A204.1 (cell line): Measurements from ENCODE around the gene ACOT13.
A peak's percentile ranks its signal among the peaks of the same experiment; 100 is the strongest.
"Not testable (repeated sequence)": the region's sequence is repeated elsewhere in the genome, so short reads cannot be mapped to it uniquely, and the experiment has no call there.

Source experiments
- FAIRE-seq: peaks from 2 replicates; lab custom pipeline; 2012; peaks lifted over from hg19 to GRCh38; lab: Jason Lieb, UNC

Gene ACOT13

DNA sequence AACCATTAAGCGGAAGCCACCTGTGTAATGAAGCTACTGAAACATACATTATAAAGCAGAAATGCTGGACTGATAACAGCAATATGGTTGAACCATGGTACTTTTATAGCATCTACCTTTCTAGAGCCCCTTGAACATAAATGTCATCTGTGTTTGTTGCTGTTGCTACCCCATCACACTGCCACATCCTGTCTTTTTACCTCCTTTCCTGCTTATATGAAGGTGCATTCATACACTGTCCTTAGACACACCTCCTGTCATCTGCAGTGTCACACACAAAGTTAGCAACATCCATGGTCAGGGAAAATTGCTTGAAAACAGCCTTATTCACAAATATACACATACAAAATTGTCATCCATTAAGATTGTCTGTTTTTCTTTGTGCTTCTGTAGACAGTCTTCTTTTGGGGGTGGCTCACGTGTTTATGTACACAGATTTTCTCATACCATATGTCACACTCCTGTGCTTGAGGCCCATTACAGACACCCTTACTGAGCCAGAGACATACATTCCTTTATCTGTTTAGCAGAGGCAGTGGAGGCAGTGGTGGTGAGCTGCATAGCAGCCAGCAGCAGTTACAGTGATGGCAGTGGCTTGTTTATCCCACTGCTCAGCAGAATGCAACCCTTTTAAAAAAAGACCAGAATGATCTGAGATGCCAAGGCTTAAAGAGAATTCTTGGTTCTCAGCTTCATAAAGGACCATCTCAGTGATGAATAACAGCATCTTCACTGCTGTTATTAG lies 26.1 kb downstream of the ACOT13 start:
- no peak for FAIRE-seq

DNA sequence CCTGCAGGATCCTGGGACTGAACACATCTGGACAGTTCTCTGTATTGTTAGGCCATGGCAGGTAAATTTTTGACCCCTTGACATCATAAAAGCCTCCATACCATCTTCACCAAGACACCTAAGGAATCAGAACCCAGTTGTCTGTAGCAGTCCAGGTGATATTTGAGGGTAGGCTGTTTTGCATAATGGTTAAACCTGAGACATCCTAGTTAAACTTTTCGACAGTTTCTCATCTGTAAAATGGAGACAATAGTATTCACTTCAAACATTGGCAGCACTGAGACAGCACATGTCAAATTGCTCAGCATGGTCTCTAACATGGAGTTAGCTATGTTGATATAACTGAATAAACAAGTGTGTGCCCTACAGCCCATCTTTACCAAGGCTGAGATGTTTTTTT lies 27.3 kb downstream of the ACOT13 start:
- no peak for FAIRE-seq

DNA sequence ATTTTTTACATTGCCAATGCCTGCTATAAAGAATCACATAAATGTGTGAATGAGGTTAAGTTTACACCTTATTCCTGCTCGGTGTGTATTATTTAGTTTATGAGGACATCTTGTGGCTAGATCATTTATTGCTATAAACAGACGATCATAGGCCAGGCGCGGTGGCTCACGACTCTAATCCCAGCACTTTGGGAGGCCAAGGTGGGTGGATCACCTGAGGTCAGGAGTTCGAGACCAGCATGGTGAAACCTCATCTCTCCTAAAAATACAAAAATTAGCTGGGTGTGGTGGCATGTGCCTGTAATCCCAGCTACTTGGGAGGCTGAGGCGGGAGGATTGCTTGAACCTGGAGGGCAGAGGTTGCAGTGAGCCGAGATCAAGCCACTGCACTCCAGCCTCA lies 28.8 kb downstream of the ACOT13 start:
- peak; percentile 6 for FAIRE-seq

DNA sequence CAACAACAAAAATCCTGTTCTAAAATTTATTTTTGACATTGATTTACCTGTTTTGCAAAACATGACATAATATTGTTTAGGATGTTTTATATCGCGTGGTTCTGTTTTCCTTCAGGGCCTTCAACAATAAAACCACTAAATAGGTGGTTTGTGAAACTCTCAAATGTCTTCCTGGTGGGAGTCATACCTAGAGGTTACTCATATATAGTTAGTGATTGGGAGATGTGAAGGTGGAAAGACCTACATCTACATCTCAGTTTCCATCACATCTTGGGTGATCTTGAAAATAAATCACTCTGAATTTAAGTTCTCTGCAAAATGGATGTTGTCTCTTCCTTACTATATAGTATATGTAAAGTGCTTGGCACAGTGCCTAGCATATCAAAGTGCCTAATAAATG lies 29.2 kb downstream of the ACOT13 start:
- FAIRE-seq: no peak

DNA sequence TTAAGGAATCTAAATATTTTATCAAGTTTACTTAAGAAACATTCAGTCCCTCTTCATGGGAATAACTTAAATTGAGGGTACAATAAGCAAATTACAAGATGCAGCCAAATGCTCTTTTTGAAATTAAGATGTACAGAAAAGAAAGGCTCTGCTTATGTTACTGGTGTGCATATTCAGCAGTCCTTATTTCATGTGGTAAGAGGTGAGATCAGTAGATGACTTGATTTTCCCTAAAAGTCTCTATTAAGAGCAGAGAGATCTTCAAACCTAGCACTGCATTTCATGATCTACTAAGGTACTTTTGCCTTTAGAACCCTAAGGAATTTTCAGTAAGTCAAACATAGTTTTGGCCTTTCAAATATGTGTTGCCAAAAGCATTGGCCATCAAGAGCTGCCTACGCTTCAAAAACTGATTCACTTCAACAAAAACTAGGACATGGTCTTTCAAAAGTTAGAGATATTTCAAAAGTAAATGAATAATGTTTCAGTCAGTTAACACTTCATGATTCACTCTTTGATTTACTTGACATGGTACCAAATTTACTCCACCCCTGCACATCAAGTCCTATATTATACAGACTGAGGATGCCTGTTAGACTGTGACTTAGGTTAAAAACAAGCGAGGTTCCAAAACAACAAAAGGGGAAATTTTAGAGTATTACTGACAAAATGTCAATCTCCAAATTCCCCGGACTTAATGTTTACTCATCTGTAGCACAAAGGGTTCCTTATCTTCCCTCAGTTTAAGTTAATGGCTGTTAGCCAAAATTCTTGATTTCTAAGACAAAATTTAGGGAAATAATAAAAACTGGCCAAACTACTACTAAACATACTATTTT lies 32.9 kb downstream of the ACOT13 start:
- no peak for FAIRE-seq

DNA sequence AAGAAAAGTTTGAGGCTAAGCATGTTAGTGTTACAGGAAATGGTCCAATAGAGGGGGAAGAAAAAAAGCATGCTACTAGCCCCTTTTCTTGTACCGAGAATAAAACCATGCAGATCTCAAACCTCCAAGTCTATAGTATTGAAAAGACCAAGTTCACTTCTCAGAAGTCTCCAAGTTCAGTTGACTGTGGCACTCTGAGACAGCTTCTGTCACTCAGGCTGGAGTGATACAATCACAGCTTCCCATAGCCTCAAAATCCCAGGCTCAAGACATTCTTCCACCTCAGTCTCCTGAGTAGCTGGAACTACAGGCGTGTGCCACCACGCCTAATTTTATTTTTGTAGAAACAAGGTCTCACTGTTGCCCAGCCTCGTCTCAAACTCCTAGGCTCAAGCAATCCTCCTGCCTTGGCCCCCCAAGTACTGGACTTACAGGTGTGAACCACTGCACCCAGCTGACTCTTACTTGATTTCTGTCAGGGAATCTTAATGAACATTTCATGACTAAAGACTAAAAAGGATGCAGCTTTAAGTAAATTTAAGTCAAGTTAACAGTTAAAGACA lies 35.9 kb downstream of the ACOT13 start:
- FAIRE-seq: no peak

DNA sequence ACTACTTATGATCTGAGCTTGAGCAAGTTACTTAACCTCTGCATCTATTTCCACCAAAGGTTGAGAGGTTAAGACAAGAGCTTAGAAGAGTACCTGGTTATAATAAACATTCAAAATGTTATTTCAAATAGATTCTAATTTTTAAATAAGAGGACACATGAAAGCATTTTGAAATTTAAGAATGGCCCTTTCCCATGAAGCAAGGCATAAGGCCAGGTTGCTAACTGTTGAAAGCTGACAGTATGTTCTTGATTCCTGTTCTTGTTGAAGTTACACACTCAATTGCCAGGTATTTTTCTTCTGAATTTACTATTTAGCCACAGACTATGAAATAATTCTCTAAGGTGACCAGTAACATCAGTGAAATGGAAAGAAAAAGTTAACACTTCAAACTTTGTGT lies 37.6 kb downstream of the ACOT13 start:
- FAIRE-seq: no peak

DNA sequence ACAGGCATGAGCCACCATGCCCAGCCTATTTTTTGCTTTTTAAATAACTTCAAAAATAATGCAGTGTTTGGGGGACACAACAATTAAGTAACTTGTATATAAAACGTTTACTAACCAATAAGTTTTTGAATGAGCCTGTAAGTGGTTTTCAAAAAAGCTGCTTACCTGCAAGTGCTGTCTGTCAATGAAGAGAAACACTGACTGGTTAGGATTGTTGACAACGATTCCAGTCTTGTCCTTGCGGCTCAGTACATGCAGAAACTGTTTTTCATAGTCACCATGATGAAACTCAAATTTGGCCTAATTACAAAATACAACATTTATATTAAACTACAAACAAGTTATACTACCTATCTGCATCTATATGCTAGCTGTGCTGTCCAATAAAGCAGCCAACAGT lies 41.7 kb downstream of the ACOT13 start:
- FAIRE-seq: no peak

DNA sequence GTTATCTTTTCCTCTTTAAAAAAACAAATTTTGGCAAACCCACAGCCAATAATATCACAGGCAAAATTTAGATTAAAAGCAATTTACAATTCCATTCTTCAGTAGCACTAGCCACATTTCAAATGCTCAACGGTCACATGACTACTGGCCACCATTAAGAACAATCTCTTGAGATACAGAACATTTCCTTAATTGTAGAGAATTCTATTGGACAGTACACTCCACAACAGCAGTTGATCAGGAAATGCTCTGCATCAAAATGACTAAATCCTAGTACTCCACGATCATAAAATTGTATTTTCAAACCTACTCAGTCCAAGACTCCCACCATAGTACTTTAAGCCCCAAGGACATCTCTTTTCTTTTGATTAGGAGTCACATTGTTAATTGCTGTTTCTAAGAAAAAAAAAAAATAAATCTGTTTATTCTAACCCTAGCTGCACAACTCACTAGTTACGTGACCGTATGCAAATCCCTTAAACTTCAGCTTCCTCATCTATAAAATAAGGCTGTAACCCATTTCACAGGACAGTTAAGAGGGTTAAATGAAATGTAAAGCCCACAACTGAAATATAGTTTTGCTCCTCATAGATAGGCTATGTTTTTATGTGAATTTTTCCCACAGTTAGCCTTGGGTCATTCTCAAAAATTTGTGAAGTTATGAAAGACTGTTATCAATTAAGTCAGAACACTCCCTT lies 42.3 kb downstream of the ACOT13 start:
- no peak for FAIRE-seq

DNA sequence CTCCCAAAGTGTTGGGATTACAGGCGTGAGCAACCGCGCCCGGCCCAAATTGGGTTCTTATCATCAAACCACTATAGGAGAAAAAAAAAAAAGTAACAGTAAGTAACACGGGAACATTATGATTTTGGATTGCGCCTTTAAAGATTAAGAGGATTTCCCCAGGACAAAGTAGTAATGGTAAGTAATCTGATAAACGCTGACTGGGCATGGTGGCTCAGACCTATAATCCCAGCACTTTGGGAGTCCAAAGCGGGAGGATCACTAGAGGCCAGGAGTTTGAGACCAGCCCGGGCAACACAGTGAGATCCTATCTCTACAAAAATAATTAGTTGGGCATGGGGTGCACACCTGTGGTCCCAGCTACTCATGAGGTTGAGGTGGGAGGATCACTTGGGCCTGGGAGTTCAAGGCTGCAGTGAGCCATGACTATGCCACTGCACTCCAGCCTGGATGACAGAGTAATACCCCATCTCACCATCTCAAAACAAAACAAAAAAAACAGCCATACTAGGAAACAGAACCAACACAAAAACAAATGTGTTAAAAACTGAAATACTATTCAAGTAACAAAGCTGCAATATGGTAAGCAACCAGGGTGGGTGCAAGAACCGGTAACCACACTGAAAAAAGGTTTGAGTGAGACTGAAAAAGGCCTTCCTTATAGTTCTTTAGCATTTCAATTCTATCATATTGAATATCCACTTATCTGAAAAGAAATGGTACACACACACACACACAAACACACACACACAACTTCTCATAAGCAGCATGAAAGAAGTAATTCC lies 43.8 kb downstream of the ACOT13 start:
- FAIRE-seq: no peak

DNA sequence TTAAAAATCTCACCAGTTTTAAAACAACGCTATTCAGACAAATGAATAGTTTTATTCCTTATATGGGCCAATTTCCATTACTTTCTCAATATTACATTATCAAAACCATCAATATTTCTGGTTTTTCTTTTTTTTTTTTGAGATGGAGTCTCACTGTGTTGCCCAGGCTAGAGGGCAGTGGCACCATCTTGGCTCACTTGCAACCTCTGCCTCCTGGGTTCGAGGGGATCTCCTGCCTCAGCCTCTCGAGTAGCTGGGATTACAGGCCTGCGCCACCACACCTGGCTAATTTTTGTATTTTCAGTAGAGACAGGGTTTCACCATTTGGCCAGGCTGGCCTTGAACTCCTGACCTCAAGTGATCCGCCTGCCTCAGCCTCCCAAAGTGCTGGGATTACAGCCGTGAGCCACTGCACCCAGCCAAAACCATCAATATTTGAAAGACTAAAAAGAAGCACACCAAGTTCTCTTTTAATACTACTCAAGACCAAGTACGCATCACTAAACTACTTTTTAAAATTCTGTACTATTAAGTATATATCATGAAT lies 49.8 kb downstream of the ACOT13 start:
- FAIRE-seq: not testable (repeated sequence)

DNA sequence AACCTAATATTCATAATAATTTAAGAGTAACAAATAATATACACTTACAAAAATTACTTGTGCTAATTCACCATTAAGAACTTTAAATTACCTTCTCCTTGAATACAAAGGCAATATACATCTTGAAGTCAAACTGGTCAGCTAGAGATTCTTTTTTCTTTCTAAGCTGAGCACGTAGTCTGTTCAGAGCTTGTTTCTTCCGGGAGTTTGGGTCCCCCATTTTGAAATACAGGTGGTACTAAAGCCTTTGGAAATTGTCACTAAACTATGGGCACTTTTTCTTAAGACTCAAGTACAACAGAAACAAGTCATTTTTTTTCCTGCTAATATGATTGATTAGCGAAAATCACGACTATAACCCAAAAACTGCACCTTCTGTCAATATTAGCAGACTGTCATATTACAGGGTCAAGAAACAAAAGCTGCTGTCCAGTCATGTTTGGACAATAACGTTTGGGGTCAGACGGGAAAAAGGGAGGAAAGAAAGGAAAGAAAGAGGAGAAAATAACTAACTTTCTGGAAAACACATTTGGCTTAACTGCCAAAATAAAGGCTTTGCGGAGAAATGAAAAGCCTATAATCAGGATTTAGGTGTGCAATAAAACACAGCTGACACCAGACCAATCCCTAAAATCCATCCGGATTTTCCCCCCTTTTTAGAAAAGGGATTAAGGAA lies 51.7 kb downstream of the ACOT13 start:
- no peak for FAIRE-seq

DNA sequence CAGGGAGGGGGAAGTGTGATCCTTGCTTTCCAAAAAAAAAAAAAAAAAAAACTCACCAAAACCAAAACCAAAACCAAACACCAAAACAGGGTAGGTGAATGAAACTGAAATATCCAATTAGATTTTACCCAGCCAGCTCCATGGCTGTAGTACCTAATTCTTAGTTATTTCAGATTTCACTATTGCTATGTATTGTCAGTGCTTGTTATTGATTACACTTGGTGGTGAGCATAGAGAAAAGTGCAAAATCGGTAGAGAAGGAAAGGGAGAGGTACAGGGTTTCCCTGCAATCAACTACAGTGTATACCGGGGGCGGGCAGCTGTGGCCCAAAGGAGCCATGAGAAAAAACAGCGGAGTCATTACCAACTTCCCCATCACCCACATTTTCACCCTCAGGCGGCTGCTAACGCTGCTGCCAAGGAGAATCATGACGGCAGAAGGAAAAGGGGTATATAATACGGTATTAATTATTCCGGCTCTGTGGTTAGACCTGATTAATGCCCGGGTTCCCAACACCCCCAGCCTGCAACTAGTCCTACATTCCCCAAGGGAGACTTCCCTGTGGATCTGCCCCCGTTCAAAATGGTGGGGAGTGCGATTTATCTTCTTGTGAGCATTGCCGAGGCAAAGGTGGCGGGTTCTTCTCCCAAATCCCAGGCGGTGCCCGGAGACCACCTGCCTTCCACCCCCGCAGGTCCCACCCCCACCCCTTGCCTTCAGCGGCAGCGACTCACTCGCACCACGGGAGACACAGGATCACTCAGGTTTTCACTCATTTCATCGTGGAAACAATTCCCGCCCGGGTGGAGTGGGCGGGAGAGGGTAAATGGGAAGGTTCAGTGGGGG lies 52.5 kb downstream of the ACOT13 start, which contains the start of gene C6orf62:
Gene C6orf62, minus strand, starts transcription at position 30 of the 847 bp plus-strand sequence. CDS start 486 bp downstream, outside the sequence.
- FAIRE-seq: no peak

DNA sequence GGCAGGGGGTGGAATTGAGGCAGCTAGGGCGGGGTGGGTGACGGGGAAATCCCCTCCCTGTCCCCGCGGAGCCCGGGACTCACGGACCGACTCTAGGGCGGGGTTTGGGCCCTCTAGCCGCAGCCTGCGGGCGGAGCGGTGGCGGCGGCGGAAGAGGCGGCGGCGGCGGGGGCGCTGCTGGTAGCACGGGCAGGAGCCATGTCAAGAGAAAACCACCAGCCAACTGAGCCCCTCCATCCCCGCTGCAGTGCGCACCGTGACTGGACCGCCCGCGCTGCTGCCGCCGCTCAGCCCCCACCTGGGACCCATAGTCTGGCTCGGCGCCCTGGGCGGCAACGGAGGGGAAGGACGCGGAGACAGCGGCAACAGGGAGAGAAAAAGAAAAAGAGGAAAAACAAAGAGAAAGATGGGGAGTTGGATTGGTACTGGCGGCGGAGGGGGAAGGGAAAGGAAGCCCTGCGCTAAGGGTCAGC lies 53.3 kb downstream of the ACOT13 start:
- FAIRE-seq: no peak

DNA sequence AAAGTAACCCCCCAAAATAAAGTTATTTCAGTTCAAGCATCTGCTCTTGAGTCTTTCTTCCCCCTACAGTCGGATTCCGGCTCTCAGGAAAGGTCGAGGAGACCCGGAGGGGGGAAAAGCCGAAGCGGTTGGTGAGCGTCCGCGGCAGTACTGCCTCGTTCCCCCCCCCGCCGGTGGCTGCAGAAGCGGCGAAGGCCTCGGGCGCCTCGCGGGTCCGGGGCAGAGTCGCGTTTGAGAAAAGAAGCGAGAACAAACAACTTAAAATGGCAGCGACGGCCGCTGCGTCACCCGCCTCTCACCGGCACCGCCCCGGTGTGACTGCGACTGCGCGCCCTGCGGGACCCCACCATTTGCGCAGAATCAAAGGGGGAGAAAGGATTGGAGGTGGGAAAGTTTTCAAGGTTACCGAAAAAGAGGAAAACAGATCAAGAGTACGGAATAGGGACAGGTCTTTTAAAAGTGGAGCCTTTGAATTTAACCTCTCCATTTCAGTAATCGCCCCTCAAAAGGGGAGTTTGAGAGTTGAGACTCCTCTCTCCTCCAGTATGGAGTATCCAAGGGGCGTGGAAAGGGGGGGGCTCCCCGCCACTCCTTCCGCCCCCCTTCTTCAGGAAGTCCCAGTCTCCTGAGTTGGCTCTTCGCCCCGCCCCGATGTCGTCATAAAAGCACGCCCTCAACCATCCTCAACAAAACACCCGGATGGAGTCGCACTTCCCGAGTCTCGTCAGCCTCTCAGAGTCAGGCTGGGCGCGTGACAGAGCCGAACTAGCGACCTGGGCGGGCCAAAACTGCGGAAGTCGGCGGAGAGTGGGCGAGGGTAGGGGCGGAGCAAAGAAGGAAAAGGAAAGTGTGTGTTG lies 54.0 kb downstream of the ACOT13 start:
- FAIRE-seq: peak; percentile 99

DNA sequence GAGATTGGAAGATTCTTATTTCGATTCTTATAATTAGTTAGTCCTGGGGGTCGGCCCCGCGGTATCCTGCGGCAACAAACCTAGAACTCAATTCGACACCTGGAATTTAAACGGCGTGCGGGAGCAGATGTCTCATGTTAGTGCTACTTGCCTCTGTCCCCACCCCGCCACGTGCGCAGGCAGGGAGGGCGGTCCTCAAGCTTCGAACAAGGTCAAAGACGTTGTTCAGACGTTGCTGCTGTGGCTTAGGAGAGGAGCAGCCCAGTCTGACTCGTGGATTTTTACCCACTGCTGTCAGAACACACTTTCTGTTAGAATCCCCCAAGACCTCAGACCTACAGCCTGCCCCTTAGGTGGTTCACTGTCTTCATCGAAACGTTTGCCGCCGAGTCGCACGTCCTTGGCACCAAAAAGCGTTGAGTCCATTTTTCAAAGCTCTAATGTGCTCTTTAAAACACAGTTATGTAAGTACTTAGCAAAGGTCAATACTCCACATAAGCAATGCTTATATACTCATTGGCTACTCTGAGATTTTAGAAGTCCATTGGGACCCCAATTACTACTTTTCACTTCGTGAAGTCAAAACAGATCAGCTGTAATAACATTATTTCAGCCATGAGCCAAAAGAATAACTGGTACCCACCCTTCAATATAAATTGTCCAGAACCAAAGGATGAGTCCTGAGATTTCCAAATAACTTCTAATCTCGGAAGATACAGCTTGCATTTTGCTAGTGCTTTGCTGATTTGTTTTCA lies 54.8 kb downstream of the ACOT13 start:
- FAIRE-seq: no peak

DNA sequence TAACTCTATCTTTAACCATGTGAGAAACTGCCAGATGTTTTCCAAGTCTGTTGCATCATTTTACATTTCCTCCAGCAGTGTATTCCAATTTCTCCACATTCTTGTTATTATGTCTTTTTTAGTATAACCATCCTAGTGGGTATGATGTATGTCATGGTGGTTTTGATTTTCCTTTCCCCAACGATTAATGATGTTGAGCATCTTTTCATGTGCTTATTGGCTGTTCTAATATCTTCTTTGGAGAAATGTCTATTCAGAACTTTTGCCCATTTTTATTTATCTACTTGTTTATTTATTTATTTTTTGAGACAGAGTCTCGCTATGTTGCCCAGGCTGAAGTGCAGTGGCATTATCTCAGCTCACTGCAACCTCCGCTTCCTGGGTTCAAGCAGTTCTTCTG lies 56.4 kb downstream of the ACOT13 start:
- FAIRE-seq: no peak

DNA sequence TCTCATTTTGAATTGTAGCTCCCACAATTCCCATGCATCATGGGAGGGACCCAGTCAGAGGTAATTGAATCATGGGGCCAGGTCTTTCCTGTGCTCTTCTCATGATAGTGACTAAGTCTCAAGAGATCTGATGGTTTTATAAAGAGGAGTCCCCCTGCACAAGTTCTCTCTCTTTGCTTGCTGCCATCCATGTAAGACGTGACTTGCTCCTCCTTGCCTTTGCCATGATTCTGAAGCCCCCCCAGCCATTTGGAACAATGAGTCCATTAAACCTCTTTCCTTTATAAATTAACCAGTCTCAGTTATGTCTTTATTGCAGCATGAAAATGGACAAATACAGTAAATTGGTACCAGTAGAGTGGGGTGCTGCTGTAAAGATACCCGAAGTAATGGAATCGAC lies 63.8 kb downstream of the ACOT13 start:
- not testable (repeated sequence) for FAIRE-seq
